VCaP (cell line): Measurements from ENCODE around the gene ZNF761.
"Not testable (repeated sequence)": the region's sequence is repeated elsewhere in the genome, so short reads cannot be mapped to it uniquely, and the experiment has no call there.

Experiments used
- H3K27ac ChIP-seq: fragments of 450-650 bp; 2 replicates; pipeline ENCODE4 v1.5.1; 2017
- CTCF ChIP-seq: fragments of 450-650 bp; conservative IDR thresholded peaks from 2 replicates; pipeline ENCODE4 v1.5.1; 2017; ENCODE audit warnings: mild to moderate bottlenecking, moderate library complexity

Gene ZNF761

GRCh38 chr19:53471916-53472315 is 40.1 kb downstream of the ZNF761 start:
- H3K27ac ChIP-seq, result no peak overlapping the region
- no peak for TF ChIP-seq CTCF

- peak overlapping the region; percentile 14; the same call in 1 of the 2 replicates for H3K27ac ChIP-seq
- TF ChIP-seq CTCF, result peak; percentile 53
Measured at GRCh38 chr19:53474832-53475231, 43.0 kb downstream of the ZNF761 start.

- H3K27ac ChIP-seq, result not testable (repeated sequence)
Measured at GRCh38 chr19:53475470-53475869, 43.7 kb downstream of the ZNF761 start.

GRCh38 chr19:53483751-53484150 is 52.0 kb downstream of the ZNF761 start:
- not testable (repeated sequence) for H3K27ac ChIP-seq

- no peak for TF ChIP-seq CTCF
Measured at GRCh38 chr19:53485046-53486004, 53.5 kb downstream of the ZNF761 start.

GRCh38 chr19:53492153-53492552 is 60.4 kb downstream of the ZNF761 start:
- no peak for TF ChIP-seq CTCF
- H3K27ac ChIP-seq, result no peak overlapping the region

More at GRCh38 chr19:53485046-53486004, 53.5 kb downstream of the ZNF761 start:
- H3K27ac ChIP-seq, result no peak overlapping the region

GRCh38 chr19:53497311-53498023 is 65.7 kb downstream of the ZNF761 start:
- H3K27ac ChIP-seq, result peak overlapping the region; percentile 99

GRCh38 chr19:53498024-53498395 is 66.2 kb downstream of the ZNF761 start:
- peak overlapping the region; percentile 99 for H3K27ac ChIP-seq

- peak overlapping the region; percentile 66 for H3K27ac ChIP-seq
Measured at GRCh38 chr19:53503151-53503550, 71.4 kb downstream of the ZNF761 start.

- H3K27ac ChIP-seq, result peak overlapping the region; percentile 75
Measured at GRCh38 chr19:53503671-53504364, 72.0 kb downstream of the ZNF761 start.
